GM18873 (cell line): ENCODE data around the gene RTP3.
"Not testable (repeated sequence)": the region's sequence is repeated elsewhere in the genome, so short reads cannot be mapped to it uniquely, and the experiment has no call there.

Experiments used
- ATAC-seq: cut with Tn5 transposase; IDR thresholded peaks from one replicate; pipeline ENCODE4 v1.9.1; 2021; ENCODE audit warnings: mild to moderate bottlenecking, moderate library complexity, moderate number of reproducible peaks; ENCODE audit not compliant: unreplicated experiment, low FRiP score

Gene RTP3

DNA sequence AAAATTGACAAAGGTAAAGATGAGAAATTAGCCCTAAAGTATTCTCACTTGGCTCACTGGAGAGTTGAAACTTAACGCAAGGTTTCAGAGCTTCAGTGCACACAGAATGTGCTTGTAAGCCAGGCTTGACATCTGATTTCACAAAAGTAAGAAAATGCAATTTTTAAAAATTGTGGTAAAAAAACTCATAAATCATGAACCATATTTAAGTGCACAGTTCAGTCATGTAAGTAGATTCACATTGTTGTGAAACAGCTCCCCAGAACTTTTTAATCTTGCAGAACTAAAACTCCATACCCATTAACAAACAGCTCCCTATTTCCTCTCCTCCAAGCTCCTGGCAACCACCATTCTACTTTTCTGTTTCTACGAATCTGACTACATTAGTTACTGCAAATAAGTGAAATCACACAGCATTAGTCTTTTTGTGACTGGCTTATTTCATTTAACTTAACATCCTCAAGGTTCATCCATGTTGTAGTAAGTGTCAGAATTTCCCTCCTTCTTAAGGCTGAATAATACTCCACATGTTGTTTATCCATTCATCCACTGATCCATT, 14.5 kb downstream of the RTP3 start:
- ATAC-seq: no peak

DNA sequence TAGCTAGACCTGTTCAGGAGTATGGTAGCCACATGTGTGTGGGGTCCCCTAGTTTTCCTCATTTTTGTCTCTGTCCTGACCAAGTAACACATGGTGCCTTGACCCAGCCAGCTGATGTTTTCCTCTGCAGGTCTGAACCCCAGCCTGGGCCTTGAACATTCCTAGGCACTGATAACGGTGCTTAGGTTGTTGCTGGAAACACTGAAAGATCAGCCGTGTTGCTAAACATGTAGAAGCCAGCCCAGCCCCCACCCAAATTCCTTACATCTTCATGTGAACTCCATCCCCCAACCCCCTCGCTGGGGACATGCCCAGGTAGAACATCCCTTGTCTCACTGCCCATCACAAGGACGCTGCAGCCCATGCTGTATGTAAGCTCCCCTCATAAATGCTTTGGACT, 18.7 kb downstream of the RTP3 start:
- ATAC-seq: no peak

DNA sequence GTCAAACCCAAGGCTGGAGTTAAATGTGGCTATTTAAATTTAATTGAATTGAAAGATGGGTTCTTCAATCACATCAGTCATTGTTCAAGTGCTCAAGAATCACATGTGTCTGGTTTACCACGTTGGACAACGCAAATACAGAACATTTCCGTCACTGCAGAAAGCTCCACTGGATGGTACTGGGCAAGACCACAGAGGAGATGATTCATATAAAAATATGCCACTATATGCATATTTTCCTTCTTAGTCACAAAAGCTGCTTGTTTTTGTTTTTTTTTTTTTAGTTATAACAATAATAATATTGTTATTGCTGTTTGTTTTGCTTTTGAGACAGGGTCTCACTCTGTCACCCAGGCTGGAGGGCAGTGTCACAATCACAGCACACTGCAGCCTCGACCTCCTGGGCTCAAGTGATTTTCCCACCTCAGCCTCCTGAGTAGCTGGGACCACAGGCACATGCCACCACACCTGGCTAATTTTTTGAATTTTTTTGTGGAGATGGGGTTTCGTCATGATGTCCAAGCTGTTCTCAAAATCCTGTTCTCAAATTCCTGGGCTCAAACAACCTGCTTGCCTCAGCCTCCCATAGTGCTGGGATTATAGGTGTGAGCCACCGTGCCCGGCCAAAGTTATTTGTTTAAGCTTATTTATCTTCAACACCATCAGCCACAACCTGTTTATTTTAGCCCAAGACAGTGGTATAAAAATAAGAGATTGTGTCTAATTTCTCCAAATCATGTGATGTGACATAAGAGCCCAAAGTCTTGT, 19.4 kb downstream of the RTP3 start:
- ATAC-seq: no peak

DNA sequence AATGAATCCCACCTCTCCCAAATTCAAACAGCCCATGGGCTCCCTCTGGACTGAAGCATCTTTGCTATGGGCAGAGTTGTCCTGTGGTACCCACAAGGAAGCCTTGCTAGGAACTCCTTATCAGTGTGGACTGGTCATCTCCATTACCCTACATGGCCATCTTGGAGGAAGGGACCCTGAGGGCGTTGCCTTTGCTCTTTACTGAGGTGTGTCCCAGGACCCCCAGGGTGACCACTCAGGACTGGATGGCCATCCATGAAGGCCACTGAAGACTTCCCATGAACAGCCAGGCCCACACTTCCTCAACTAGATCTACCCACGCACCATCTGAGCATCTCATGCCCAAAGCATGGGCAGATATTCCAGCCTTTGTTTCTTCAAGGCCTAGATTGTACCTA, 20.0 kb downstream of the RTP3 start:
- no peak for ATAC-seq

DNA sequence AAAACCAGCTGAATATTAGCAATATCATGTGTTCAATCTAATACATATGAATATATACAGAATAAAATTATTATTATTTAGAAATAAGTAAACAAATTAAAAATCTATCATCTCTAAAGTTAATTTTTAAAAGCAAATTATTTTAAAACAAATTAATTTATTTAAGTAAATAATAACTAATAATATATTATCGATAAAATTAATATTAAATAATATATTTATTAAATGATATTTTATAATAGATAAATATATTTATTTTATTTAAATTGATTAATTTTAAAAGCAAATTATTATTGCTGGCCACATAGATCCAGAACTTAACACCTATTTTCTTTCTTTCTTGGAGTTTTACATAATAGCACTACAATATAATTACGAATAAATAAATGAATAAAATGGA, 22.2 kb downstream of the RTP3 start:
- no peak for ATAC-seq

DNA sequence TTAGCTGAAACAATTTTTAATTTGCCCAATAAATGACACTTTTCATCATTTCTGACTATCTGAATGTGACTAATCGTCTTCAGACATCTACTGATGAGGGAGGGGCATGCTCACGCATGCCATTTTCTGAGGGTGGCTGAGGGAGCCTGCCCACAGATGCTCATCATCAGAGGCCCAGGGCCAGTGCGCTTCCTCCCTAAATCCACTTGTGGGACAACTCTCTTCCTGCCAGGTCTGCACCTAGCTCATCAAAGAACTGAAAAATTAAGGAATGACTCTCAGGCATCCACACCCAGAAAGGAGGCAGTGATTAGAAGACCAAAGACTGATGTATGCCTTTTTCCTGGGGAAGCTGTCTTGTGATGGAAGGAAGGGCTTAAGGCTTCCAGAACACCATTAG, 22.8 kb downstream of the RTP3 start:
- no peak for ATAC-seq

DNA sequence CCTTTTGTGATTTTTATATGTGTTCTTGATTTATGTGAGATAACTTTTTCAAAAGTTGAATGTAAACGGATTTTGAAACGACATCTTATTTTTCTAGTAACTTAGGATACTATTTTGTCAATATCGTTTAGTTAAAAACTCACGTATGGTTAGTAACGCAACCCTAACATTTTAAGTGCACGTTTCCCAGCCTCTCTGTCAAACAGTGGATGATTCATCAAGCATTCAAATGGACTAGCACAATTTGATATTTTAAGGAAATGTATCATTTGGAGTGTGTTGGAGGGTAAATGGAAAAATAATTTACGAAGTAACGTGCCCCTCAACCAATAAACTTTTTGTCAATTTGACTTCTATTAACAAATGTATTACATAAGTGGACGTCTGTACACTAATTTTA, 23.3 kb downstream of the RTP3 start:
- ATAC-seq: no peak

DNA sequence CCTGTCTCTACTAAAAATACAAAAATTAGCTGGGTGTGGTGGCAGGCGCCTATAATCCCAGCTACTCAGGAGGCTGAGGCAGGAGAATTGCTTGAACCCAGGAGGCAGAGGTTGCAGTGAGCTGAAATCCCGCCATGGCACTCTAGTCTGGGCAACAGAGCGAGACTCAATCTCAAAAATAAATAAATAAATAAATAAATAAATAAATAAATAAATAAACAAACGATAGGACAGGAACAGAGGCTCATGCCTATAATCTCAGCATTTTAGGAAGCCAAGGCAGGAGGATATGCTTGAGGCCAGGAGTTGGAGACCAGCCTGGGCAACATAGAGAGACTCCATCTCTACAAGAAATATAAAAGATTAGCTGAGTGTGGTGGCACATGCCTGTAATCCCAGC, 24.4 kb downstream of the RTP3 start:
- ATAC-seq: not testable (repeated sequence)

DNA sequence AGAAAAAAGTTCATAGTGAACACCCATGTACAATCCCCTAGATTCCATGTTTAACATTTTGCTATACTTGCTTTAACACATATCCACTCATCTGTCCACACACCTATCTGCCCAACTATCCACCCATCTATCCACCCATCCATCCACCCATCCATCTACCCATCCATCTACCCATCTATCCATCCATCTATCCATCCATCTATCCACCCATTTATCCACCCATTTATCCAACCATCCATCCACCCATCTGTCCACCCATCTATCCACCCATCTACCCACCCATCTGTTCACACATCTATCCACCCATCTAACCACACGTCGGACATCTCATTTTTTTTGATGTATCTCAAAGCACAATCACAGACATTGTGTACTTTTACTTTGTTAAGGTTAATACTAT, 25.8 kb downstream of the RTP3 start:
- no peak for ATAC-seq

DNA sequence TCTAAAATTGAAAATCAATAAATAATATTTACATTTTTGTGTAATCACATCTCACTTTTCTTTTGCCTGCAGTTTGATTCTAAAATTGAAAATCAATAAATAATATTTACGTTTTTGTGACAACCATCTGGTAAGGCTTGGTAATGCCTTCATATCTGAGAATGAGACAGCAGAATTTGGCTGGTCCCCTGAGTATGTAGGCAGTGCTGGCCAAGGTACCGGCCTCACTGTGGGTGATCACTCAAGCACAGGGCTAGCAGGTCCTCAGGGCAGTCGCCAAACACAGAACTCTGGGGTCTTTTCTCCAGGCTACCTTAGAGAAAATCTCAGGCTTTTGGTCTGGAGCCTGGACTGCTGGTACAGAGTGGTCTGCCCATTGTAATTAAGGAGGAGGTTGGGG, 26.2 kb downstream of the RTP3 start:
- no peak for ATAC-seq

DNA sequence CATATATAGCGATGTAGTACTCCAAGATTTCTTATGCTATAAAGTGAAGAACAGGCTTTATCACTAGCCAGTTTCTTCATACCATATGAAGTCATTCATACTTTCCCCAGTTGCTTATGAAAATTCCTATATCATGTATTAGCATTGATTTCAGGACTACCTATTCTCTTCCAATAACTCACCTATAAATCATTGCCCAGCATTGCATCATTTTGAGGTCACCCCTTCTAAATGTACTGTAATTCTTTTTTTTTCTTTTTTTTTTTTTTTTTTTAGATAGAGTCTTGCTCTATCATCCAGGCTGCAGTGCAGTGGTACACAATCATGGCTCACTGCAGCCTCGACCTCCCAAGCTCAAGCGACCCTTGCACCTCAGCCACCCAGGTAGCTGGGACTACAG, 27.1 kb downstream of the RTP3 start:
- ATAC-seq: no peak

DNA sequence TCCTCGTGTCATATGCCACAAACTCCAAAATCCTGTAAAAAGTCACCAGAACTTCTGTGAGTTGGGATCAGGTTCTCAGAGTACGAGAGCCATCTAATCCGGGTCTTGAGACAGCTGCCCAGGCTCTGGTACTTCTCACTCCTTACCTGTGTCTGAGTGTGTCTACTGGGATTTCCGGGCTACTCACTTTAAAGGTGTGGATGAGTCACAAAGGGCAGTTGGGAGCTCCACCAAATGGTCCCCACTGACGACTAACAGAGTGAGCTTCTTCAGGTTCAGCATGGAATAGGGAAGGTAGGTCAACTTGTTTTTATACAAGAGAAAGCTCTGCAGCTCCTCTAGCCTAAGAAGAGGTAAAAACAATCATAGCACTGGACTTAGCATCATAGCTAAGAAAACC, 29.5 kb downstream of the RTP3 start:
- ATAC-seq: no peak

DNA sequence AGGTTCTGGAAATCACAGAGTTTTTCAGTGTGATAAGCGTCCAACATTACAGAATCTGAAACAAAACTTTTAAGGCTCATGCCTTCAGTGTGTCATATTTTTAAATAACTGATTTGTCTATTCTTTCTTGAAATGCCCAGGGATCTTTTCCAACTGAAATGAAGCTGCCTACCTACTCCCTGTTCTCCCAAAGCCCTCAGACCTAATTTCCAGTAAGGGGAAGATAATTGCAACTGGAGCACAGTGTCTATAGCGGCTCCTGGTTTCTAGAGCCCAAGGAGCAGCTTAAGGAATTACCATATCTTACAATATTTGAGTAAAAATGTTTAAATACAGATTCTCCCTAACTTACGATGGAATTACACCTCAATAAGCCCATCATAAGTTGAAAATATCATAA, 35.3 kb downstream of the RTP3 start:
- no peak for ATAC-seq

DNA sequence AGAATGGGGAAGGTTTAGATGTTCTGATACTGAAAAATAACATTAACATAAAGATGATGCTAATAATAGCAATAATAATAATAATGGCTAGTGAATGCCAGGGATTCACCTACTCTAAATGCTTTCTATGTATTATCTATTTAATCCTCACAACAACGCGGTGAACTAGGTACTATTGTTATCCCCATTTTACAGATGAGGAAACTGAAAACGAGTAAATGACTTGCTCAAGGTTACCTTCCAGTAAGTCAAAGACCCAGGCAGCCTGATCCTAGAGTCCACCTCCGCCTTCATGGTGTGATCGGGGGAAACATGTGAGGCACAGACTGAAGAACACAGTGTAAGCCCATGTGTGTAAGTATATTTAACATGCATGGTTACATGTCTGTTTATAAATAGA, 38.0 kb downstream of the RTP3 start:
- ATAC-seq: no peak

DNA sequence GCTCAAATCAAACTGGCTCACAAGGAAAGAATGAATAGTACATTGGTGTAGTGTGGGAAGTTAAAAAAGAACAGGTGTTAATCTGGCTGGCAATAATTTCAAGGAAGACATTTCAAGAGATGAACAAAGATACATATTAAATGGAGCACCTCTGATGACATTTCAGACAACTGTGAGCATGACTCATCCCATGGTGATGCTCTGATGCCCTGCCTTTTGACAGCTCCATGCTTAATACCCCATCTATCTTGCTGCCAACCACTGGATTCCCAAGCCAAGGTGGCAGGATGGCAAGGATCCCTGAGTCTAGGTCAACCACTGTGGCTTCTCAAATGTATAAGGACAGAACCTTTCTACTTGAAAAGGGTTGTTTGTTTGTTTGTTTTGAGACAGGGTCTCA, 39.0 kb downstream of the RTP3 start:
- ATAC-seq: no peak

DNA sequence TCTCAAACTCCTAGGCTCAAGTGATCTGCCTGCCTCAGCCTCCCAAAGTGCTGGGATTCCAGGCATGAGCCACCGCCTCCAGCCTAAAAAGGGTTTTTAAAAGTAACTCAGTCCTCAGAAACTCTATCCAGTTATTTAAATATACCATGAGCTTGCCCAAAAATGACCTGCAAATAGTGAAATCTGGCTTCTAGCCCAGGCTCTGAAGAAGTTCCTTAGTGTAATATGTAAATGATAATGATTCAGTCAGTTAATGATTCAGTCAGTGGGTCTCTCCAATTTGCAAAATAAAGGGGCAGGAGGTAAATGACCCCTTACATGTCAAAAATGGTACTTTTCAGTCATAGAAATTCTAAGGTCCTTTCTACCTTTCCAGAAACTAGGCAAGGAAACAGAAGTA, 39.5 kb downstream of the RTP3 start:
- no peak for ATAC-seq

DNA sequence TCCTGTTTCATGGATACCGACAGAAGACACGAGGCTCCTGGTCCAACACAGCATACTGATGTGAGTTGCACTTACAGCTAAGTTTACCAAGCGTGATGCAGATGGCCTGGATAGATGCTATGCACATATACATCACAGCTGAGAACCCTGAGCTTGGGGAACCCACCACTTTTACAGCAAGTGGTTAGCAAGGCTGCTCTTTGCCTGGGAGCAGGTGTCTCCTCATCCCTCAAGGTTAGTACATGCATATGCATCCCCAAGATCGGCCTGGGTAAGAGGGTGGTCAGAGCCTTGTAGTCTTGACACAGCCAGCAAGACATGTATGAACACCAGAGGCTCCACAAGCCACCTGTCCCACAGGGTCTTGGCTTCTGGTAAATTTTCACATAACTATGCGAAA, 40.0 kb downstream of the RTP3 start:
- ATAC-seq: no peak

DNA sequence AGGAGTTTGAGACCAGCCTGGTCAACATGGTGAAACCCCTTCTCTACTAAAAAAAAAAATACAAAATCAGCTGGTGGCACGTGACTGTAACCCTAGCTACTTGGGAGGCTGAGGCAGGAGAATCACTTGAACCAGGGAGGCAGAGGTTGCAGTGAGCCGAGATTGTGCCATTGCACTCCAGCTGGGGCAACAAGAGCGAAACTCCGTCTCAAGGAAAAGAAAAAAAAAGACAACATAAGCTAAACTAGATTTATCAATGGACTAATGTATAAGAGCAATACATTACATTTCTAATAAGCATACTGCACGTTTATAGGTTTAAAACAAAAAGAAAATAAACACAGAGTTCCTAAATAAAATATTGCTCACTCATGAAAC, 40.6 kb downstream of the RTP3 start:
- not testable (repeated sequence) for ATAC-seq

DNA sequence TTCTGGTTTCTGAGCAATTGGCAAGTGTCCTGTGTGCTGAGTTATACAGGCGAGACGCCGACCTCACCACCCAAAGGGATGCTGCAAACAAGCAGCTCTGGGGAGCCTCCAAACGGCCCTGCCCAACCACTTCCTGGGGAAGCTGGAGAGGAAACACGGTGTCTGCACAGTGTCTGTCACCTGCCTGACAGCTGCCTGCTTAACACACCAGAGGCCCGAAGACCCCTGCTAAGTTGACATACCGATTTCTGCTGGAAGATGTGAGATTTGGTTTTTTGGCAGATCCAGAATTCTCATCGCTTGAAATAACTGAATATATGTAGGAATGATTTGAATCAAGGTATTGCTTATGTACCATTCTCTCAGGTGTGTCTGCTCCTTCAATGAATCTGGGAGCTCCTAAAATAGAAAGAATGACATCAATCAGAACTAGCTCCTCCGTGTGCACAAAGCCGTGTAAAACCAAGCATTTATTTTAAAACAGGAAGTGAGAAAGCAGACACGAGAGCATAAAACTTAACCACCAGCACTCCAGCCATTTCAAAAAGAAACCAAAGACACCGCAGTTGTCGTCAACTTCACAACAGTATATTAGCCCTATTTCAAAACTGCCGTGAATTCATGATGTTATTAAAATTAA, 41.1 kb downstream of the RTP3 start:
- ATAC-seq: peak; percentile 69

DNA sequence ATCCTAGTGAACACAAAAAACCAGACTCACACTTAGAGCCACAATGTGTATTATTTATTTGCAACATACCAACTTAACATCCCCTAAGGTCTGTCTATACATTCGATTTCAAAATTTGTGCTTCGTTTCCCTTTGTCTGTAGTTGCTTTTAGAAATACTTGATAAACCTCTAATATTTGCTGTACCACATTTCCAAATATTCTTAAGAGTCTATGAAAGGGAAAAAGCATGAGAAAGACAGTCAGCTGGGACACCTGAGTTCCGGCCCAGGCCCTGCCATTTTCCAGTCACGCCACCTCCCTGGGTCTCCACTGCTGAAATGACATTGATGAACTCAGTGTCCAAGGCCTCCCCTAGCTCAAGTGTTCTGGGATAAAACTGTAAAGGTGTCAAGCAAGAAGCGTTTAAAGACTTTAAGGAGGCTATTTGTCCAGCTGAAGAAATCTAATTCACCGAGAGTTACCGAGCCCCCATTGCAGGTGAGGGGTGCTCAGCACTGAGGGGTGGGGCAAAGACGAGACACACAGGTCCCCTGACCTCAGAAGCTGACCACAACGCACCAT, 41.7 kb downstream of the RTP3 start:
- ATAC-seq: no peak

DNA sequence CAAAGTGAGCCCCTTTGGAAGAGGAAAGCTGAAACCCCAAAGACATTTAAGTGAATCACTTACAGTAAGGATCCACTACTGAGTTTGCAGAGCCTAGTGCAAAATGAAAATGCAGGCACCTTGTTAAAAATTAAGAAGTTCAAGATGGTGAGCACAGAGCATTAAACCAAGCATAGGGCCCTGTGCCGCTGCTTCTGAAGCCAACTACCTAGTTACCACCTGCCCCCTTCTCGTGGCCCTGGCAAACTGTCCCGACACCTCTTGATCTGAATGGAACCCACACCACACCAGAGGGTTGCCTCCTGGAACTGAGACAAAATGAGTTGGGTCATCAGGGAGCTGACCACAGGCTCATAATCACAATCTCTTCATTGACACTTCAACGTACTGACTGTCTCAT, 42.8 kb downstream of the RTP3 start:
- ATAC-seq: no peak

DNA sequence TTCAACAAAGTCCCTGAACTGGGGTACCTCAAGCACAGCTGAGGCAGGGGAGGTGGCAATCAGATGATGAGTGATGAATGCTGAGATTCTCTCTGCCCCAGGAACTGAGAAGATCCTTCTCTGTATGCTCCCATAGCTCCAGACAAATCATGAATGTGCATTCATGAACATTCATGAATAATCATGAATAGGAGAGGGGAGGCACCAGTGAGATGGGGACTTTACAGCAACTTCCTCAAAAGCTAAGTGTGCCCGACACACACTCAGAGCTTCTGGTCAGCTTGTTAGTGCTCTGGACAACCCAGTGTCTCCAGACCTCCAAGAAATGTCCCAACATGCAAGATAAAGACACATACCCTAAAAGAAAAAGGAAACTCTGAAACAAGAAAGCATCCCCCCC, 44.1 kb downstream of the RTP3 start:
- ATAC-seq: no peak
